Sigmoid colon (tissue), 7 donors: ENCODE data around the gene LENEP. TPM values are rescaled to one million over a fixed set of nuclear protein-coding genes. Genes with fewer than 3 reads are reported as not detected.

Source experiments
- DNase-seq: peaks from one replicate; pipeline ENCODE4 v3.0.0-alpha.2; 2019
- H3K27ac ChIP-seq, 4 donors: fragments of 200-600 bp; sonication (generic); one replicate each; pipeline ENCODE4 v1.5.1; 2016 to 2019; ENCODE audit warnings: mild to moderate bottlenecking in 1 of 4
- H3K27me3 ChIP-seq, 3 donors: fragments of 200-600 bp; sonication (generic); one replicate each; pipeline ENCODE4 v1.5.1; 2019; ENCODE audit warnings: mild to moderate bottlenecking in 1 of 3
- H3K36me3 ChIP-seq, 4 donors: fragments of 200-600 bp; sonication (generic); one replicate each; pipeline ENCODE4 v1.5.1; 2016 to 2019
- H3K4me1 ChIP-seq, 4 donors: fragments of 200-600 bp; sonication (generic); one replicate each; pipeline ENCODE4 v1.5.1; 2017 to 2019
- H3K4me3 ChIP-seq, 4 donors: fragments of 200-600 bp; sonication (generic); one replicate each; pipeline ENCODE4 v1.5.1; 2017 to 2019; ENCODE audit warnings: mild to moderate bottlenecking in 2 of 4, moderate library complexity in 1 of 4
- H3K9me3 ChIP-seq, 4 donors: fragments of 200-600 bp in 3 of 4; sonication (generic) in 3 of 4; one replicate each; pipeline versions ENCODE4 v1.5.1 to v1.6.1; 2013 to 2019
- CTCF ChIP-seq, 4 experiments: fragments of 450-650 bp in 3 of 4; fragments of 200-600 bp in 1 of 4; IDR thresholded peaks; one replicate each; pipeline ENCODE4 v1.5.1; 2016 to 2019; ENCODE audit warnings: antibody characterized with exemption in 4 of 4, mild to moderate bottlenecking in 3 of 4, moderate library complexity in 2 of 4
- EP300 ChIP-seq, 4 donors: sonication (generic); formaldehyde crosslinking; IDR thresholded peaks; one replicate each; pipeline ENCODE4 v1.6.1; 2017; ENCODE audit warnings: antibody characterized with exemption in 4 of 4
- POLR2A ChIP-seq, 2 donors: fragments of 450-650 bp; IDR thresholded peaks; one replicate each; pipeline ENCODE4 v1.6.1; 2016; ENCODE audit warnings: antibody characterized with exemption in 2 of 2, mild to moderate bottlenecking in 2 of 2, moderate library complexity in 2 of 2
- POLR2AphosphoS5 ChIP-seq, 4 donors: sonication (generic); formaldehyde crosslinking; IDR thresholded peaks; one replicate each; pipeline ENCODE4 v1.6.1; 2017; ENCODE audit warnings: antibody characterized with exemption in 4 of 4
- WGBS, 2 donors: extraction: QIAGEN DNeasy Blood & Tissue Kit; methylation state at CpG; one replicate each; pipeline ENCODE4 v1.1.7; 2013; 5-methylcytosine and 5-hydroxymethylcytosine counted together
- intact Hi-C: fragments of 100-400 bp; cut with DNase I; formaldehyde crosslinking; loops from one replicate; pipeline ENCODE4 v1.15.1; 2023
- polyA plus RNA-seq, 3 donors: library from polyadenylated mRNA; stranded (reverse); fragments of 200-250 nt; gene quantifications; one replicate each; pipeline ENCODE4 v1.2.3, GENCODE V29; 2013
- small RNA-seq, 3 donors: library from RNA; depleted of rRNA; stranded (forward); fragments of <200 nt; gene quantifications; one replicate each; pipeline ENCODE3, GENCODE V24; 2016
- total RNA-seq, 4 donors: library from RNA; depleted of rRNA; stranded (reverse); fragments of >200 nt; gene quantifications; one replicate each; pipeline ENCODE4 v1.1.0, GENCODE V29; 2016
- donor health status: healthy with polysubstance abuse.
- donor health status: Bipolar disorder and iron deficiency.
- donor health status: healthy.

Gene LENEP
- total and polyA plus RNA-seq, 7 donors, result 0.39 TPM; not detected in 6

- intact Hi-C loops, result no loop called here
- WGBS, 2 donors, result 94 to 96% methylated on average over 14 of the region's 14 CpGs
- Histone ChIP-seq H3K9me3 (no peaks in the 10 kb centered on the region), H3K27ac (no peak overlapping the region), H3K4me3 (no peak overlapping the region), H3K36me3 (no peaks in the 10 kb centered on the region), H3K4me1 (peaks cover 0 to 14% (median 4%) of the 10 kb centered on the region in 4 donors), H3K27me3 (no peaks in the 10 kb centered on the region)
- no peak for TF ChIP-seq CTCF (IDR thresholded peaks at IDR 0.05)
- no peak for TF ChIP-seq POLR2AphosphoS5 (IDR thresholded peaks at IDR 0.05)
- TF ChIP-seq EP300 (IDR thresholded peaks at IDR 0.05), result no peak
- no peak for TF ChIP-seq POLR2A (IDR thresholded peaks at IDR 0.05)
- no peak for DNase-seq
Observed at GRCh38 chr1:155040358-155041093, 47.1 kb downstream of the LENEP start.

GRCh38 chr1:155042789-155043188 lies 49.4 kb downstream of the LENEP start:
- intact Hi-C loops, result no loop called here
- H3K4me1 ChIP-seq, result peaks cover 0 to 14% (median 4%) of the 10 kb centered on the region in 4 donors
- H3K4me3 ChIP-seq, result no peak overlapping the region
- no peaks in the 10 kb centered on the region for H3K27me3 ChIP-seq
- no peaks in the 10 kb centered on the region for H3K9me3 ChIP-seq
- no peak overlapping the region for H3K27ac ChIP-seq
- 82 to 87% methylated on average over 5 of the region's 5 CpGs for WGBS, 2 donors
- no peak for DNase-seq
- no peak for TF ChIP-seq POLR2AphosphoS5 (IDR thresholded peaks at IDR 0.05)
- TF ChIP-seq CTCF (IDR thresholded peaks at IDR 0.05), result no peak
- TF ChIP-seq EP300 (IDR thresholded peaks at IDR 0.05), result no peak
- TF ChIP-seq POLR2A (IDR thresholded peaks at IDR 0.05), result no peak
- H3K36me3 ChIP-seq, result no peaks in the 10 kb centered on the region

- no peak for TF ChIP-seq CTCF (IDR thresholded peaks at IDR 0.05)
- no peak for TF ChIP-seq EP300 (IDR thresholded peaks at IDR 0.05)
- no peak for TF ChIP-seq POLR2A (IDR thresholded peaks at IDR 0.05)
- no peak for TF ChIP-seq POLR2AphosphoS5 (IDR thresholded peaks at IDR 0.05)
- Histone ChIP-seq H3K27me3 (no peaks in the 10 kb centered on the region), H3K27ac (no peak overlapping the region), H3K9me3 (no peaks in the 10 kb centered on the region), H3K4me1 (peaks cover 0 to 14% (median 4%) of the 10 kb centered on the region in 4 donors), H3K36me3 (no peaks in the 10 kb centered on the region), H3K4me3 (no peak overlapping the region)
- intact Hi-C loops, result no loop called here
- WGBS, 2 donors, result 17 to 70% methylated on average over 12 of the region's 12 CpGs
- DNase-seq, result no peak
Observed at GRCh38 chr1:155043301-155043702, 49.9 kb downstream of the LENEP start.

- no peak for TF ChIP-seq EP300 (IDR thresholded peaks at IDR 0.05)
- no peak for TF ChIP-seq POLR2A (IDR thresholded peaks at IDR 0.05)
- TF ChIP-seq POLR2AphosphoS5 (IDR thresholded peaks at IDR 0.05), result no peak
- no peak for TF ChIP-seq CTCF (IDR thresholded peaks at IDR 0.05)
- intact Hi-C loops, result no loop called here
- WGBS, 2 donors, result 13 to 66% methylated on average over 3 of the region's 3 CpGs
- H3K27me3 ChIP-seq, result no peaks in the 10 kb centered on the region
- no peak overlapping the region for H3K27ac ChIP-seq
- peaks cover 0 to 10% (median 4%) of the 10 kb centered on the region in 4 donors for H3K4me1 ChIP-seq
- H3K4me3 ChIP-seq, result no peak overlapping the region
- no peak for DNase-seq
- H3K9me3 ChIP-seq, result no peaks in the 10 kb centered on the region
- H3K36me3 ChIP-seq, result no peaks in the 10 kb centered on the region
Observed at GRCh38 chr1:155043793-155044192, 50.4 kb downstream of the LENEP start.

Small RNAs within 50 kb of the gene (small RNA-seq; reads per million reads assigned to genes)
- gene MIR4258 (0 reads per million in 3 donors), gene RF00017 (0 reads per million in 3 donors)

Other genes with a start within 250 kb of the LENEP start
- gene KCNN3, start 123.3 kb upstream of the LENEP start, total RNA-seq, result 10 to 100 TPM in 3 of 4 donors, 1 to 10 TPM in 1; 9.4 to 27.7 (median 17.7) TPM
- 1 to 10 TPM in 1 of 3 donors, under 1 TPM in 2; 0.23 to 1.5 (median 0.60) TPM for gene KCNN3, start 123.3 kb upstream of the LENEP start, polyA plus RNA-seq
- gene PMVK, start 56.9 kb upstream of the LENEP start, total RNA-seq, result 10 to 100 TPM; 11.1 to 19.6 (median 13.7) TPM
- gene PMVK, start 56.9 kb upstream of the LENEP start, polyA plus RNA-seq, result 10 to 100 TPM; 53.1 to 54.1 (median 53.2) TPM
- 100 to 1,000 TPM; 178 to 251 (median 201) TPM for gene PBXIP1, start 37.5 kb upstream of the LENEP start, total RNA-seq
- 10 to 100 TPM in 2 of 3 donors, 1 to 10 TPM in 1; 8.3 to 66.2 (median 13.2) TPM for gene PBXIP1, start 37.5 kb upstream of the LENEP start, polyA plus RNA-seq
- 10 to 100 TPM; 15.0 to 23.3 (median 16.6) TPM for gene PYGO2, start 31.8 kb upstream of the LENEP start, total RNA-seq
- 10 to 100 TPM; 13.6 to 26.9 (median 16.8) TPM for gene PYGO2, start 31.8 kb upstream of the LENEP start, polyA plus RNA-seq
- 10 to 100 TPM; 49.2 to 80.4 (median 57.0) TPM for gene SHC1, start 22.8 kb upstream of the LENEP start, total RNA-seq
- 10 to 100 TPM; 58.5 to 75.2 (median 63.1) TPM for gene SHC1, start 22.8 kb upstream of the LENEP start, polyA plus RNA-seq
- gene CKS1B, start 18.9 kb upstream of the LENEP start, total RNA-seq, result 10 to 100 TPM; 10.2 to 35.7 (median 25.7) TPM
- gene CKS1B, start 18.9 kb upstream of the LENEP start, polyA plus RNA-seq, result 100 to 1,000 TPM in 1 of 3 donors, 10 to 100 TPM in 2; 73.3 to 104 (median 95.5) TPM
- 10 to 100 TPM; 17.5 to 22.8 (median 18.5) TPM for gene FLAD1, start 10.2 kb upstream of the LENEP start, total RNA-seq
- gene FLAD1, start 10.2 kb upstream of the LENEP start, polyA plus RNA-seq, result 10 to 100 TPM; 24.6 to 36.5 (median 27.7) TPM
- 10 to 100 TPM; 24.4 to 35.3 (median 29.5) TPM for gene ZBTB7B, start 9.2 kb downstream of the LENEP start, total RNA-seq
- gene ZBTB7B, start 9.2 kb downstream of the LENEP start, polyA plus RNA-seq, result 100 to 1,000 TPM in 2 of 3 donors, 10 to 100 TPM in 1; 71.5 to 342 (median 141) TPM
- under 1 TPM in 3 of 4 donors, not detected in 1; 0.27 to 0.49 (median 0.36) TPM for gene DCST2, start 40.2 kb downstream of the LENEP start, total RNA-seq
- 1 to 10 TPM in 1 of 3 donors, not detected in 2; 2.0 TPM for gene DCST2, start 40.2 kb downstream of the LENEP start, polyA plus RNA-seq
- under 1 TPM in 1 of 4 donors, not detected in 3; 0.16 TPM for gene DCST1, start 40.2 kb downstream of the LENEP start, total RNA-seq
- under 1 TPM in 1 of 3 donors, not detected in 2; 0.09 TPM for gene DCST1, start 40.2 kb downstream of the LENEP start, polyA plus RNA-seq
- 10 to 100 TPM; 42.6 to 66.7 (median 53.1) TPM for gene ADAM15, start 57.7 kb downstream of the LENEP start, total RNA-seq
- 100 to 1,000 TPM in 1 of 3 donors, 10 to 100 TPM in 2; 37.8 to 186 (median 55.9) TPM for gene ADAM15, start 57.7 kb downstream of the LENEP start, polyA plus RNA-seq
- 1 to 10 TPM; 1.6 to 5.0 (median 3.1) TPM for gene EFNA4, start 70.2 kb downstream of the LENEP start, total RNA-seq
- gene EFNA4, start 70.2 kb downstream of the LENEP start, polyA plus RNA-seq, result 10 to 100 TPM; 10.2 to 22.2 (median 12.0) TPM
- gene EFNA3, start 85.3 kb downstream of the LENEP start, total RNA-seq, result 1 to 10 TPM in 3 of 4 donors, under 1 TPM in 1; 0.27 to 3.0 (median 1.9) TPM
- 1 to 10 TPM; 8.4 to 9.0 (median 8.5) TPM for gene EFNA3, start 85.3 kb downstream of the LENEP start, polyA plus RNA-seq
- gene EFNA1, start 134.3 kb downstream of the LENEP start, total RNA-seq, result 10 to 100 TPM; 15.5 to 22.5 (median 16.4) TPM
- gene EFNA1, start 134.3 kb downstream of the LENEP start, polyA plus RNA-seq, result 100 to 1,000 TPM in 1 of 3 donors, 10 to 100 TPM in 2; 34.7 to 112 (median 48.1) TPM
- 10 to 100 TPM in 3 of 4 donors, 1 to 10 TPM in 1; 8.0 to 21.4 (median 14.0) TPM for gene SLC50A1, start 142.3 kb downstream of the LENEP start, total RNA-seq
- gene SLC50A1, start 142.3 kb downstream of the LENEP start, polyA plus RNA-seq, result 100 to 1,000 TPM in 1 of 3 donors, 10 to 100 TPM in 2; 46.8 to 151 (median 77.4) TPM
- gene DPM3, start 146.9 kb downstream of the LENEP start, total RNA-seq, result 100 to 1,000 TPM in 3 of 4 donors, 10 to 100 TPM in 1; 29.2 to 144 (median 127) TPM
- gene DPM3, start 146.9 kb downstream of the LENEP start, polyA plus RNA-seq, result 100 to 1,000 TPM; 143 to 220 (median 196) TPM
- 100 to 1,000 TPM in 3 of 4 donors, 10 to 100 TPM in 1; 72.9 to 119 (median 110) TPM for gene KRTCAP2, start 179.7 kb downstream of the LENEP start, total RNA-seq
- 100 to 1,000 TPM in 2 of 3 donors, 10 to 100 TPM in 1; 74.2 to 245 (median 114) TPM for gene KRTCAP2, start 179.7 kb downstream of the LENEP start, polyA plus RNA-seq
- 1 to 10 TPM in 1 of 4 donors, under 1 TPM in 3; 0.16 to 3.0 (median 0.52) TPM for gene TRIM46, start 180.3 kb downstream of the LENEP start, total RNA-seq
- under 1 TPM in 2 of 3 donors, not detected in 1; 0.60 to 0.92 TPM for gene TRIM46, start 180.3 kb downstream of the LENEP start, polyA plus RNA-seq
- gene THBS3, start 214.3 kb downstream of the LENEP start, total RNA-seq, result 10 to 100 TPM in 3 of 4 donors, 1 to 10 TPM in 1; 9.6 to 43.5 (median 18.5) TPM
- gene THBS3, start 214.3 kb downstream of the LENEP start, polyA plus RNA-seq, result 10 to 100 TPM in 1 of 3 donors, 1 to 10 TPM in 2; 3.5 to 13.4 (median 6.0) TPM
- gene MTX1, start 215.1 kb downstream of the LENEP start, total RNA-seq, result 10 to 100 TPM; 15.5 to 29.8 (median 27.7) TPM
- 10 to 100 TPM; 51.7 to 69.7 (median 53.2) TPM for gene MTX1, start 215.1 kb downstream of the LENEP start, polyA plus RNA-seq